ENCODE results near the gene DMD.

- TF ChIP-seq CTCF (conservative IDR thresholded peaks at IDR 0.05) (no peak), ZFX (IDR thresholded peaks at IDR 0.05) (no peak)
Measured at GRCh38 chrX:31070057-31070468, 2141.3 kb downstream of the DMD start.

All from C4-2B (cell line).